ENCODE measurements around the gene NEK3.
"Not testable (repeated sequence)": the region's sequence is repeated elsewhere in the genome, so short reads cannot be mapped to it uniquely, and the experiment has no call there.

Gene NEK3

DNA sequence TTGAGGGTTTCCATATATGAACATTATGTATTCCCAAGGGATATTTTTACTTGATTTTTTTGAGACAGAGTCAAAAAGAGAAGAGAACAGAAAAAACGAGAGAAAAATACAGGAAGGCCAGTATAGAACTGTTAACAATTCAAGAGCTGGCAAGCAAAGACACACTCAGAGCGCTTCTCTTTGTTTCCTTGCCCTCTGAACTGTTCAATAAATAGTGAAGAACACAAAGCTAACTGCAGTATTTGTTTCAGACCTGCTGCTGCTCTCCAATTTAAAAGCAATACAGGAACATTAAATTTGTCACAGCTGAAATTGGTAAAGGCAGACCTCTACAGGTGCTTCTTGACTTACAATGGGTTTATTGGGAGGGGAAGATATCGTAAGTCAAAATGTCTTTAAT lies 14.0 kb upstream of the NEK3 start:
- no peak for TF ChIP-seq CTCF (conservative IDR thresholded peaks at IDR 0.05; ENCODE audit: control insufficient read depth, insufficient read depth, low read depth, low read length)
- no peak overlapping the region for H3K4me3 ChIP-seq (ENCODE audit: control insufficient read depth, low read depth, low read length)
- DNase-seq (ENCODE audit: low read depth) = no peak

- H3K4me3 ChIP-seq (ENCODE audit: control insufficient read depth, low read depth, low read length); DNase-seq (ENCODE audit: low read depth): not testable (repeated sequence)
Observed at GRCh38 chr13:52171686-52172085, 12.3 kb upstream of the NEK3 start.

DNA sequence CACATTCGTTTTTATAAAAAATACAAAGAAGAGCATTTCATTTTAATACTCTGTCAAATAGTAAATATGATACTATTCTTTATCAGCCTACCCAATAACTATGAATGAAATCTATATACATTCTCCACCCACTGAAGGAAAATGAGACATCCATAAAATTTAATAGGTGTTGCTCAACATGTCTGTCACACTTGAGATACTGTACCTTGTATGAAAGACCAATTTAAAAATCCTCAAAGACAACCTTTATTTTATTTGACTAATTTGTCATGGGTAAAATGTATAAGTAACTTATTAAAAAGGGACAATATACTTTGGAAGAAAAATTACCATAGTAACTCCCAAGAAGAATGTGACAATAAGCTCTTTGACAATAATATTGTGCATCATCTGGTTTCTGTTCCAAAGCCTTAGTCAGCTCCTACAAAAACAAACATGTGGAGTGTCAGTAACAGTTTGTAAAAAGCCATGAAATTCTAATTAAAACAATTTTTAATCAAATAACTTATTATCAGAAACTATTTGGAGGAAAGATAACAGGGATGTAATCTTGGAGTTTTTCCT lies 11.5 kb upstream of the NEK3 start:
- H3K4me3 ChIP-seq (ENCODE audit: control insufficient read depth, low read depth, low read length); DNase-seq (ENCODE audit: low read depth): not testable (repeated sequence)

DNA sequence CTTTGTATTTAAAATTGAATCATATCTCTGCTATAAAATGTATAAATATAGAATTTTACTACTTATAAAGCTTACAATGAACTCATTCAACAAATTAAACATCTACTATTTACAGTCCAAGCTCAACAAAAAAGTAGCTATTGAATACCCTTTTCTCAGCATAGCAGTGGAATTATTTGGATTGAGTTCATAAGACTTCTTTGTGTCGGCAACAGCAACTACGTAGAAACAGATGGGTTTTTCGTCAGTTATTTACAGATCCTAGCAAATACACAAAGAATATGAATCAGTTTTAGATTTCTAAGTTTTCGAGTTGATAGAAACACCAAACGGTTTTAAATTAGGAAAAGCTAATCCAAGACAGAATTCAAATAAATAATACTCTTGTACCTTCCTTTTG lies 10.4 kb upstream of the NEK3 start:
- no peak for TF ChIP-seq CTCF (conservative IDR thresholded peaks at IDR 0.05; ENCODE audit: control insufficient read depth, insufficient read depth, low read depth, low read length)
- no peak for DNase-seq (ENCODE audit: low read depth)
- H3K4me3 ChIP-seq (ENCODE audit: control insufficient read depth, low read depth, low read length) = no peak overlapping the region

DNA sequence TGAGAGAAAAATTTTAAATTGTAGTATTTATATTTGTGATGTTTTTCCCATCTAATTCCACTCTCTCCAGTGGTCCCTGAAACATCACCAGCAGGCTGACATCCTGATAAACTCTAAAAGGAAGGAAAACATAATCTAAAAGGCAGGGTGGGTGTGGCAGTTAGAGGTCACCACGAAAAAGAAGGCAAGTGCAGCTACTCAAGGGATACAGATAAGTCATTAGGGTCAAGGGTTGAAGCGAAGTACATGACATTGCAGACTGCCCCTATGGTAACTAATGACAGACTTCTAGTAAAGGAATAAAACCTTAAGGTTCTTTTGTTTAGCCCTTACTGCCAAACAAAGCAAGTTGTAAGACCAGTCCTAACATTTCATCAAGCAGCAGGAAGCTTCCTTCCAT lies 6.0 kb upstream of the NEK3 start:
- H3K4me3 ChIP-seq (ENCODE audit: control insufficient read depth, low read depth, low read length) = no peak overlapping the region
- TF ChIP-seq CTCF (conservative IDR thresholded peaks at IDR 0.05; ENCODE audit: control insufficient read depth, insufficient read depth, low read depth, low read length) = no peak
- DNase-seq (ENCODE audit: low read depth) = no peak

GRCh38 chr13:52164989-52165388 lies 5.6 kb upstream of the NEK3 start:
- no peak for TF ChIP-seq CTCF (conservative IDR thresholded peaks at IDR 0.05; ENCODE audit: control insufficient read depth, insufficient read depth, low read depth, low read length)
- no peak for DNase-seq (ENCODE audit: low read depth)
- H3K4me3 ChIP-seq (ENCODE audit: control insufficient read depth, low read depth, low read length) = no peak overlapping the region

DNA sequence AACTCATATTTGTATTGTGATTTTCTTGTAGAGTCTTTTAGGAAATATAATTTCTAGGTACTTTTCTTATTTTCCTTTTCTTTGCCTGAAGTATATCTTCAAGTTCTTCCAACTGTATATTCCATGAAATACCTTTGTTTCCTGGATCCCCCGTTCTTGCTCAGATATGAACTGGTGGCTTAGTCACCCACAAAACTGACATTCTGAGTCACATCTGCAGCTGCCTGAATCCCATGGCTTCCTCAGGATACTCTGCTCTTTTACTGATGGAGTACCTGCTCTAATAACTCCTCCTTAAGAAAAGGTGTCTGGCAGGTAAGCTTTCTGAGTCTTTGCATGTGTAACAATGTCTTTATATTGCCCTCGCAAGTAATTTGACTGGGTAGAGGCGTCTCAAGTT lies 4.5 kb upstream of the NEK3 start:
- DNase-seq (ENCODE audit: low read depth); H3K4me3 ChIP-seq (ENCODE audit: control insufficient read depth, low read depth, low read length): not testable (repeated sequence)

- TF ChIP-seq CTCF (conservative IDR thresholded peaks at IDR 0.05; ENCODE audit: control insufficient read depth, insufficient read depth, low read depth, low read length) = no peak
- DNase-seq (ENCODE audit: low read depth) = peak; percentile 45
- no peak overlapping the region for H3K4me3 ChIP-seq (ENCODE audit: control insufficient read depth, low read depth, low read length)
Observed at GRCh38 chr13:52162279-52163101, 3.1 kb upstream of the NEK3 start.
